Measurements from ENCODE around the gene HMGA1.
"Not testable (repeated sequence)": the region's sequence is repeated elsewhere in the genome, so short reads cannot be mapped to it uniquely, and the experiment has no call there.

DNA sequence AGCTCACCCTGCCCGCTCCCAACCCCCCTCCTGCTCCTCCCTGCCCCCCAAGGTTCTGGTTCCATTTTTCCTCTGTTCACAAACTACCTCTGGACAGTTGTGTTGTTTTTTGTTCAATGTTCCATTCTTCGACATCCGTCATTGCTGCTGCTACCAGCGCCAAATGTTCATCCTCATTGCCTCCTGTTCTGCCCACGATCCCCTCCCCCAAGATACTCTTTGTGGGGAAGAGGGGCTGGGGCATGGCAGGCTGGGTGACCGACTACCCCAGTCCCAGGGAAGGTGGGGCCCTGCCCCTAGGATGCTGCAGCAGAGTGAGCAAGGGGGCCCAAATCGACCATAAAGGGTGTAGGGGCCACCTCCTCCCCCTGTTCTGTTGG lies 9.1 kb downstream of the HMGA1 start:
- TF ChIP-seq, protein P1, sequence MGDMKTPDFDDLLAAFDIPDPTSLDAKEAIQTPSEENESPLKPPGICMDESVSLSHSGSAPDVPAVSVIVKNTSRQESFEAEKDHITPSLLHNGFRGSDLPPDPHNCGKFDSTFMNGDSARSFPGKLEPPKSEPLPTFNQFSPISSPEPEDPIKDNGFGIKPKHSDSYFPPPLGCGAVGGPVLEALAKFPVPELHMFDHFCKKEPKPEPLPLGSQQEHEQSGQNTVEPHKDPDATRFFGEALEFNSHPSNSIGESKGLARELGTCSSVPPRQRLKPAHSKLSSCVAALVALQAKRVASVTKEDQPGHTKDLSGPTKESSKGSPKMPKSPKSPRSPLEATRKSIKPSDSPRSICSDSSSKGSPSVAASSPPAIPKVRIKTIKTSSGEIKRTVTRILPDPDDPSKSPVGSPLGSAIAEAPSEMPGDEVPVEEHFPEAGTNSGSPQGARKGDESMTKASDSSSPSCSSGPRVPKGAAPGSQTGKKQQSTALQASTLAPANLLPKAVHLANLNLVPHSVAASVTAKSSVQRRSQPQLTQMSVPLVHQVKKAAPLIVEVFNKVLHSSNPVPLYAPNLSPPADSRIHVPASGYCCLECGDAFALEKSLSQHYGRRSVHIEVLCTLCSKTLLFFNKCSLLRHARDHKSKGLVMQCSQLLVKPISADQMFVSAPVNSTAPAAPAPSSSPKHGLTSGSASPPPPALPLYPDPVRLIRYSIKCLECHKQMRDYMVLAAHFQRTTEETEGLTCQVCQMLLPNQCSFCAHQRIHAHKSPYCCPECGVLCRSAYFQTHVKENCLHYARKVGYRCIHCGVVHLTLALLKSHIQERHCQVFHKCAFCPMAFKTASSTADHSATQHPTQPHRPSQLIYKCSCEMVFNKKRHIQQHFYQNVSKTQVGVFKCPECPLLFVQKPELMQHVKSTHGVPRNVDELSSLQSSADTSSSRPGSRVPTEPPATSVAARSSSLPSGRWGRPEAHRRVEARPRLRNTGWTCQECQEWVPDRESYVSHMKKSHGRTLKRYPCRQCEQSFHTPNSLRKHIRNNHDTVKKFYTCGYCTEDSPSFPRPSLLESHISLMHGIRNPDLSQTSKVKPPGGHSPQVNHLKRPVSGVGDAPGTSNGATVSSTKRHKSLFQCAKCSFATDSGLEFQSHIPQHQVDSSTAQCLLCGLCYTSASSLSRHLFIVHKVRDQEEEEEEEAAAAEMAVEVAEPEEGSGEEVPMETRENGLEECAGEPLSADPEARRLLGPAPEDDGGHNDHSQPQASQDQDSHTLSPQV (IDR thresholded peaks at IDR 0.05): not testable (repeated sequence)
- TF ChIP-seq TCF12 (IDR thresholded peaks at IDR 0.05; ENCODE audit: low read depth, low read length); SIX5 (IDR thresholded peaks at IDR 0.05; ENCODE audit: low read depth, low read length, severe bottlenecking); SPI1 (IDR thresholded peaks at IDR 0.05; ENCODE audit: borderline replicate concordance, insufficient read depth, low read depth, low read length); SKIL (IDR thresholded peaks at IDR 0.05; ENCODE audit: low read depth, poor library complexity, severe bottlenecking): not testable (repeated sequence)
- TF ChIP-seq, protein P2, sequence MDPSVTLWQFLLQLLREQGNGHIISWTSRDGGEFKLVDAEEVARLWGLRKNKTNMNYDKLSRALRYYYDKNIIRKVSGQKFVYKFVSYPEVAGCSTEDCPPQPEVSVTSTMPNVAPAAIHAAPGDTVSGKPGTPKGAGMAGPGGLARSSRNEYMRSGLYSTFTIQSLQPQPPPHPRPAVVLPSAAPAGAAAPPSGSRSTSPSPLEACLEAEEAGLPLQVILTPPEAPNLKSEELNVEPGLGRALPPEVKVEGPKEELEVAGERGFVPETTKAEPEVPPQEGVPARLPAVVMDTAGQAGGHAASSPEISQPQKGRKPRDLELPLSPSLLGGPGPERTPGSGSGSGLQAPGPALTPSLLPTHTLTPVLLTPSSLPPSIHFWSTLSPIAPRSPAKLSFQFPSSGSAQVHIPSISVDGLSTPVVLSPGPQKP (IDR thresholded peaks at IDR 0.05; ENCODE audit: low read depth, low read length): not testable (repeated sequence)
- TF ChIP-seq, protein P3, sequence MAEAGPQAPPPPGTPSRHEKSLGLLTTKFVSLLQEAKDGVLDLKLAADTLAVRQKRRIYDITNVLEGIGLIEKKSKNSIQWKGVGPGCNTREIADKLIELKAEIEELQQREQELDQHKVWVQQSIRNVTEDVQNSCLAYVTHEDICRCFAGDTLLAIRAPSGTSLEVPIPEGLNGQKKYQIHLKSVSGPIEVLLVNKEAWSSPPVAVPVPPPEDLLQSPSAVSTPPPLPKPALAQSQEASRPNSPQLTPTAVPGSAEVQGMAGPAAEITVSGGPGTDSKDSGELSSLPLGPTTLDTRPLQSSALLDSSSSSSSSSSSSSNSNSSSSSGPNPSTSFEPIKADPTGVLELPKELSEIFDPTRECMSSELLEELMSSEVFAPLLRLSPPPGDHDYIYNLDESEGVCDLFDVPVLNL (IDR thresholded peaks at IDR 0.05; ENCODE audit: low read depth, low read length): not testable (repeated sequence)

Measured in GM12878 (cell line).